ENCODE data around the gene HS3ST2.

HS3ST2 gene

DNA sequence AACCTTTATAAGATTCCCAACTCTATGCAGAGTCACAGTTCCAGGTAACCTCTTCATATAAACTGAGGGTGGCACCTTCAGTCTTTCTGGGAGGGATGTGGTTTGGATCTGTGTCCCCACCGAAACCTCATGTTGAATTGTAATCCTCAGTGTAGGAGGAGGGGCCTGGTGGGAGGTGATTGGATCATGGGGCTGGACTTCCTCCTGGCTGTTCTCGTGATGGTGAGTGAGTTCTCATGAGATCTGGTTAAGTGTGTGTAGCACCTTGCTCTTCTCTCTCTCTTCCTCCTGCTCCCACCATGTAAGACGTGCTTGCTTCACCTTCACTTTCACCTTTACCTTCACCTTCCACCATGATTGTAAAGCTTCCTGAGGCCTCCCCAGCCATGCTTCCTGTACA is 30.5 kb downstream of the HS3ST2 start:
- no peak overlapping the region for H3K9ac ChIP-seq (ENCODE audit: low read depth, low read length)
- TF ChIP-seq, protein P1, sequence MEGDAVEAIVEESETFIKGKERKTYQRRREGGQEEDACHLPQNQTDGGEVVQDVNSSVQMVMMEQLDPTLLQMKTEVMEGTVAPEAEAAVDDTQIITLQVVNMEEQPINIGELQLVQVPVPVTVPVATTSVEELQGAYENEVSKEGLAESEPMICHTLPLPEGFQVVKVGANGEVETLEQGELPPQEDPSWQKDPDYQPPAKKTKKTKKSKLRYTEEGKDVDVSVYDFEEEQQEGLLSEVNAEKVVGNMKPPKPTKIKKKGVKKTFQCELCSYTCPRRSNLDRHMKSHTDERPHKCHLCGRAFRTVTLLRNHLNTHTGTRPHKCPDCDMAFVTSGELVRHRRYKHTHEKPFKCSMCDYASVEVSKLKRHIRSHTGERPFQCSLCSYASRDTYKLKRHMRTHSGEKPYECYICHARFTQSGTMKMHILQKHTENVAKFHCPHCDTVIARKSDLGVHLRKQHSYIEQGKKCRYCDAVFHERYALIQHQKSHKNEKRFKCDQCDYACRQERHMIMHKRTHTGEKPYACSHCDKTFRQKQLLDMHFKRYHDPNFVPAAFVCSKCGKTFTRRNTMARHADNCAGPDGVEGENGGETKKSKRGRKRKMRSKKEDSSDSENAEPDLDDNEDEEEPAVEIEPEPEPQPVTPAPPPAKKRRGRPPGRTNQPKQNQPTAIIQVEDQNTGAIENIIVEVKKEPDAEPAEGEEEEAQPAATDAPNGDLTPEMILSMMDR (IDR thresholded peaks at IDR 0.05; ENCODE audit: borderline replicate concordance, extremely low read depth, low read length, poor library complexity, severe bottlenecking): no peak
- no peak for TF ChIP-seq EZH2 (IDR thresholded peaks at IDR 0.05; ENCODE audit: borderline replicate concordance, low read depth, low read length, severe bottlenecking)
- no peaks in the 10 kb centered on the region for H3K9me3 ChIP-seq (ENCODE audit: insufficient read depth, low read length, severe bottlenecking)
- no peaks in the 10 kb centered on the region for H3K79me2 ChIP-seq (ENCODE audit: insufficient read depth, low read length)
- H3K27ac ChIP-seq (ENCODE audit: low read length): no peak overlapping the region
- no peak for DNase-seq
- no peaks in the 10 kb centered on the region for H3K36me3 ChIP-seq (ENCODE audit: insufficient read depth, low read length)
- no peak overlapping the region for H2AFZ ChIP-seq (ENCODE audit: low read depth, low read length)
- H3K4me2 ChIP-seq (ENCODE audit: insufficient read depth, low read length): no peak overlapping the region
- no peaks in the 10 kb centered on the region for H4K20me1 ChIP-seq (ENCODE audit: insufficient read depth, low read length)
- peaks cover 5% of the 10 kb centered on the region for H3K27me3 ChIP-seq (ENCODE audit: insufficient read depth, low read length, poor library complexity)
- no peak overlapping the region for H3K4me3 ChIP-seq (ENCODE audit: low read depth in 1 of 2, low read length in 2 of 2)
- H3K4me1 ChIP-seq (ENCODE audit: insufficient read depth, low read length): no peaks in the 10 kb centered on the region
- no peak for ATAC-seq (ENCODE audit: insufficient read depth, low read depth)

DNA sequence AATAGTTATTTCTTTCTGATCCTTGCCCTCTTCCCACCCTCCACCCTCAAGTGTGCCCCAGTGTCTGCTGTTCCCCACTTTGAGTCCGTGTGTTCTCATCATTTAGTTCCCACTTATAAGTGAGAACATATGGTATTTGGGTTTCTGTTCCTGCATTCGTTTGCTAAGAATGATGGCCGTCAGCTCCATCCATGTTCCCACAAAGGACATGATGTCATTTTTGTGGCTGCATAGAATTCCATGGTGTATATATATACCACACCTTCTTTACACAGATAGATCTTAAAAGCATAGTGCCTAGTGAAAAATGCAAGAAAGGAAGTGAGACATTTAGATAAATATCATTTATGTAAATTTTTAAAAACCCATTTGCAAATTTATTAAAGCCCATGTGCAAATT is 33.1 kb downstream of the HS3ST2 start:
- no peaks in the 10 kb centered on the region for H3K79me2 ChIP-seq (ENCODE audit: insufficient read depth, low read length)
- no peaks in the 10 kb centered on the region for H4K20me1 ChIP-seq (ENCODE audit: insufficient read depth, low read length)
- no peak for TF ChIP-seq EZH2 (IDR thresholded peaks at IDR 0.05; ENCODE audit: borderline replicate concordance, low read depth, low read length, severe bottlenecking)
- TF ChIP-seq, protein P1 (IDR thresholded peaks at IDR 0.05; ENCODE audit: borderline replicate concordance, extremely low read depth, low read length, poor library complexity, severe bottlenecking): no peak
- no peak overlapping the region for H3K9ac ChIP-seq (ENCODE audit: low read depth, low read length)
- no peaks in the 10 kb centered on the region for H3K36me3 ChIP-seq (ENCODE audit: insufficient read depth, low read length)
- DNase-seq (no peak), ATAC-seq (ENCODE audit: insufficient read depth, low read depth) (no peak)
- H3K9me3 ChIP-seq (ENCODE audit: insufficient read depth, low read length, severe bottlenecking): no peaks in the 10 kb centered on the region
- no peaks in the 10 kb centered on the region for H3K4me1 ChIP-seq (ENCODE audit: insufficient read depth, low read length)
- no peak overlapping the region for H3K27ac ChIP-seq (ENCODE audit: low read length)
- H2AFZ ChIP-seq (ENCODE audit: low read depth, low read length): no peak overlapping the region
- no peak overlapping the region for H3K4me3 ChIP-seq (ENCODE audit: low read depth in 1 of 2, low read length in 2 of 2)
- H3K27me3 ChIP-seq (ENCODE audit: insufficient read depth, low read length, poor library complexity): peaks cover 12% of the 10 kb centered on the region
- H3K4me2 ChIP-seq (ENCODE audit: insufficient read depth, low read length): no peak overlapping the region

- TF ChIP-seq EZH2 (IDR thresholded peaks at IDR 0.05; ENCODE audit: borderline replicate concordance, low read depth, low read length, severe bottlenecking): no peak
- TF ChIP-seq, protein P1 (IDR thresholded peaks at IDR 0.05; ENCODE audit: borderline replicate concordance, extremely low read depth, low read length, poor library complexity, severe bottlenecking): no peak
- no peak for ATAC-seq (ENCODE audit: insufficient read depth, low read depth)
- H3K79me2 ChIP-seq (ENCODE audit: insufficient read depth, low read length): no peaks in the 10 kb centered on the region
- no peak overlapping the region for H3K4me3 ChIP-seq (ENCODE audit: low read depth in 1 of 2, low read length in 2 of 2)
- no peaks in the 10 kb centered on the region for H3K36me3 ChIP-seq (ENCODE audit: insufficient read depth, low read length)
- peaks cover 18% of the 10 kb centered on the region for H3K27me3 ChIP-seq (ENCODE audit: insufficient read depth, low read length, poor library complexity)
- H3K9ac ChIP-seq (ENCODE audit: low read depth, low read length): no peak overlapping the region
- no peak for DNase-seq
- no peaks in the 10 kb centered on the region for H4K20me1 ChIP-seq (ENCODE audit: insufficient read depth, low read length)
- no peaks in the 10 kb centered on the region for H3K4me1 ChIP-seq (ENCODE audit: insufficient read depth, low read length)
- H3K27ac ChIP-seq (ENCODE audit: low read length): no peak overlapping the region
- H3K9me3 ChIP-seq (ENCODE audit: insufficient read depth, low read length, severe bottlenecking): no peaks in the 10 kb centered on the region
- H2AFZ ChIP-seq (ENCODE audit: low read depth, low read length): no peak overlapping the region
- no peak overlapping the region for H3K4me2 ChIP-seq (ENCODE audit: insufficient read depth, low read length)
Observed at GRCh38 chr16:22847690-22848089, 33.7 kb downstream of the HS3ST2 start.

DNA sequence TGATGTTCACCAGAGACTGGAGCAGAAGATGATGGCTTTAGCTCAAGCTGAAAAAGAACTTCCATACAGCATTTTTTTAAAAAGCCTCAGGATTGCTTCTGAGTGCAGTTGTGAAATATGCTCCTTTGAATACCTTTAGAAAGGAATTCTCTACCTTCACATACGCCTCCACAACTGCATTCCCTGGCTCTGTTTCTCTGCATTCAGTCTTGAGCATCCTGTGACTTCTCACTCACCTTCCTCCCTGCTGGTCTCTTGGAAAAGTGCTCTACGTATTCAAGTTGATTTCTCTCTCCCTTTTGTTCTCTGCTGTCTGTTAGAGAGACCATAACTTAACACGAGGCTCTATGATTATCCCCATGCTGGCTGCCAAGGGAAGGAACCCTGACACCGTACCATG is 34.5 kb downstream of the HS3ST2 start:
- Histone ChIP-seq H3K4me3 (ENCODE audit: low read depth in 1 of 2, low read length in 2 of 2) (no peak overlapping the region), H3K36me3 (ENCODE audit: insufficient read depth, low read length) (no peaks in the 10 kb centered on the region), H3K79me2 (ENCODE audit: insufficient read depth, low read length) (no peaks in the 10 kb centered on the region), H4K20me1 (ENCODE audit: insufficient read depth, low read length) (no peaks in the 10 kb centered on the region), H2AFZ (ENCODE audit: low read depth, low read length) (no peak overlapping the region), H3K4me1 (ENCODE audit: insufficient read depth, low read length) (no peaks in the 10 kb centered on the region), H3K27ac (ENCODE audit: low read length) (no peak overlapping the region), H3K9me3 (ENCODE audit: insufficient read depth, low read length, severe bottlenecking) (no peaks in the 10 kb centered on the region), H3K9ac (ENCODE audit: low read depth, low read length) (no peak overlapping the region), H3K27me3 (ENCODE audit: insufficient read depth, low read length, poor library complexity) (peaks cover 16% of the 10 kb centered on the region), H3K4me2 (ENCODE audit: insufficient read depth, low read length) (no peak overlapping the region)
- DNase-seq (no peak), ATAC-seq (ENCODE audit: insufficient read depth, low read depth) (no peak)
- TF ChIP-seq, protein P1 (IDR thresholded peaks at IDR 0.05; ENCODE audit: borderline replicate concordance, extremely low read depth, low read length, poor library complexity, severe bottlenecking): no peak

Data from DND-41 (cell line).